Karpas-422 (cell line): ENCODE measurements around the gene SIAH1. TPM values are rescaled to one million over a fixed set of nuclear protein-coding genes. Genes with fewer than 3 reads are reported as not detected.
A peak's percentile ranks its signal among the peaks of the same experiment; 100 is the strongest.
"Not testable (repeated sequence)": the region's sequence is repeated elsewhere in the genome, so short reads cannot be mapped to it uniquely, and the experiment has no call there.

Experiments
- DNase-seq: peaks from one replicate; pipeline ENCODE4 v3.0.0-alpha.2; 2015
- H2AFZ ChIP-seq: fragments of 200-600 bp; sonication (generic); 2 replicates; pipeline ENCODE4 v1.6.1; 2014; ENCODE audit warnings: antibody characterized with exemption, low read length, mixed read lengths
- H3K27ac ChIP-seq: fragments of 200-600 bp; sonication (generic); 2 replicates; pipeline ENCODE4 v1.5.1; 2014; ENCODE audit warnings: mild to moderate bottlenecking, low read length, moderate library complexity
- H3K27me3 ChIP-seq: fragments of 200-600 bp; sonication (generic); 2 replicates; pipeline ENCODE4 v1.6.1; 2014; ENCODE audit warnings: low read length, mixed read lengths
- H3K36me3 ChIP-seq: fragments of 200-600 bp; sonication (generic); 2 replicates; pipeline ENCODE4 v1.6.1; 2014; ENCODE audit warnings: low read length, mixed read lengths; ENCODE audit not compliant: insufficient read depth
- H3K4me1 ChIP-seq: fragments of 200-600 bp; sonication (generic); 2 replicates; pipeline ENCODE4 v1.6.1; 2014; ENCODE audit warnings: mild to moderate bottlenecking, low read length, mixed read lengths
- H3K4me2 ChIP-seq: fragments of 200-600 bp; sonication (generic); 2 replicates; pipeline ENCODE4 v1.6.1; 2014; ENCODE audit warnings: low read length, low read depth, mild to moderate bottlenecking; ENCODE audit not compliant: poor library complexity, severe bottlenecking
- H3K4me3 ChIP-seq: fragments of 200-600 bp; sonication (generic); 2 replicates; pipeline ENCODE4 v1.5.1; 2014; ENCODE audit warnings: mild to moderate bottlenecking, antibody characterized with exemption, low read length, mixed read lengths
- H3K79me2 ChIP-seq: fragments of 200-600 bp; sonication (generic); 2 replicates; pipeline ENCODE4 v1.6.1; 2014; ENCODE audit warnings: mild to moderate bottlenecking, low read length, mixed read lengths
- H3K9ac ChIP-seq: fragments of 200-600 bp; sonication (generic); 2 replicates; pipeline ENCODE4 v1.6.0; 2014; ENCODE audit warnings: low read length
- H3K9me2 ChIP-seq: fragments of 200-600 bp; sonication (generic), shearing (Covaris generic); replicated peaks from 2 replicates; pipeline ENCODE4 v1.6.0; 2014; ENCODE audit warnings: mild to moderate bottlenecking, low read length, moderate library complexity; ENCODE audit not compliant: insufficient read depth
- H3K9me3 ChIP-seq: fragments of 300-700, 200-600 bp; sonication (generic); 2 replicates; pipeline ENCODE4 v1.6.1; 2014; ENCODE audit warnings: low read length, mixed read lengths
- H4K20me1 ChIP-seq: fragments of 200-600 bp; sonication (generic); 2 replicates; pipeline ENCODE4 v1.6.1; 2014; ENCODE audit warnings: mild to moderate bottlenecking, antibody characterized with exemption, low read length, low read depth; ENCODE audit not compliant: insufficient read depth
- total RNA-seq: library from RNA; depleted of rRNA; stranded (reverse); fragments of >200 nt; shearing (Covaris generic); gene quantifications from 2 replicates; pipeline ENCODE4 v1.2.3, GENCODE V29; 2014; ENCODE audit warnings: low replicate concordance

The SIAH1 gene
- total RNA-seq, 1 experiment from 2014 or later: 12.2 TPM

- peaks cover 33% of the 10 kb centered on the region for H3K4me1 ChIP-seq
- no peaks in the 10 kb centered on the region for H4K20me1 ChIP-seq
- DNase-seq: no peak
- no peaks in the 10 kb centered on the region for H3K9me2 ChIP-seq
- H3K4me3 ChIP-seq: no peak overlapping the region
- H3K9me3 ChIP-seq: no peaks in the 10 kb centered on the region
- H3K9ac ChIP-seq: no peak overlapping the region
- 0 out of 2 replicates have a peak overlapping the region, but pooled peaks have one; percentile 9 for H3K27ac ChIP-seq
- H3K79me2 ChIP-seq: peaks cover 61% of the 10 kb centered on the region
- no peak overlapping the region for H2AFZ ChIP-seq
- H3K27me3 ChIP-seq: no peaks in the 10 kb centered on the region
- H3K36me3 ChIP-seq: peaks cover 26% of the 10 kb centered on the region
- no peak overlapping the region for H3K4me2 ChIP-seq
These were observed 28.4 kb downstream of the SIAH1 start for GRCh38 chr16:48356633-48357376.

GRCh38 chr16:48354877-48355855 lies 30.0 kb downstream of the SIAH1 start:
- H2AFZ ChIP-seq: no peak overlapping the region
- H3K36me3 ChIP-seq: peaks cover 26% of the 10 kb centered on the region

GRCh38 chr16:48354385-48354784 lies 30.8 kb downstream of the SIAH1 start:
- H3K4me2 ChIP-seq, H3K9me2 ChIP-seq, H3K9ac ChIP-seq, H3K27me3 ChIP-seq, H4K20me1 ChIP-seq, H2AFZ ChIP-seq, H3K9me3 ChIP-seq, H3K27ac ChIP-seq, DNase-seq, H3K4me3 ChIP-seq: not testable (repeated sequence)
- peaks cover 29% of the 10 kb centered on the region for H3K36me3 ChIP-seq
- H3K79me2 ChIP-seq: peaks cover 39% of the 10 kb centered on the region
- H3K4me1 ChIP-seq: peaks cover 33% of the 10 kb centered on the region

More at GRCh38 chr16:48354877-48355855, 30.0 kb downstream of the SIAH1 start:
- Histone ChIP-seq H4K20me1 (no peaks in the 10 kb centered on the region), H3K4me1 (peaks cover 33% of the 10 kb centered on the region), H3K27me3 (no peaks in the 10 kb centered on the region), H3K79me2 (peaks cover 45% of the 10 kb centered on the region), H3K27ac (no peak overlapping the region), H3K9ac (no peak overlapping the region), H3K9me3 (no peaks in the 10 kb centered on the region), H3K4me3 (no peak overlapping the region), H3K9me2 (no peaks in the 10 kb centered on the region), H3K4me2 (no peak overlapping the region)
- no peak for DNase-seq

GRCh38 chr16:48353565-48354163 lies 31.5 kb downstream of the SIAH1 start:
- no peaks in the 10 kb centered on the region for H3K9me2 ChIP-seq
- no peak overlapping the region for H3K27ac ChIP-seq
- DNase-seq: peak; percentile 89
- no peak overlapping the region for H3K4me3 ChIP-seq
- H3K4me2 ChIP-seq: no peak overlapping the region
- no peaks in the 10 kb centered on the region for H4K20me1 ChIP-seq
- H3K27me3 ChIP-seq: no peaks in the 10 kb centered on the region
- no peak overlapping the region for H2AFZ ChIP-seq
- peaks cover 34% of the 10 kb centered on the region for H3K79me2 ChIP-seq
- peaks cover 32% of the 10 kb centered on the region for H3K36me3 ChIP-seq
- no peak overlapping the region for H3K9ac ChIP-seq
- H3K9me3 ChIP-seq: no peaks in the 10 kb centered on the region
- peaks cover 33% of the 10 kb centered on the region for H3K4me1 ChIP-seq

- no peak overlapping the region for H2AFZ ChIP-seq
- DNase-seq: no peak
- H3K4me3 ChIP-seq: no peak overlapping the region
- H3K79me2 ChIP-seq: peaks cover 26% of the 10 kb centered on the region
- no peaks in the 10 kb centered on the region for H3K27me3 ChIP-seq
- no peak overlapping the region for H3K9ac ChIP-seq
- H3K27ac ChIP-seq: no peak overlapping the region
- no peak overlapping the region for H3K4me2 ChIP-seq
- peaks cover 26% of the 10 kb centered on the region for H3K4me1 ChIP-seq
- no peaks in the 10 kb centered on the region for H3K9me3 ChIP-seq
- H4K20me1 ChIP-seq: no peaks in the 10 kb centered on the region
- H3K9me2 ChIP-seq: no peaks in the 10 kb centered on the region
- H3K36me3 ChIP-seq: peaks cover 29% of the 10 kb centered on the region
These were observed 32.4 kb downstream of the SIAH1 start for GRCh38 chr16:48352648-48353390.

GRCh38 chr16:48350736-48351135 lies 34.5 kb downstream of the SIAH1 start:
- H3K9ac ChIP-seq: no peak overlapping the region
- H3K9me3 ChIP-seq: no peaks in the 10 kb centered on the region
- no peak overlapping the region for H3K4me3 ChIP-seq
- no peaks in the 10 kb centered on the region for H4K20me1 ChIP-seq
- no peak overlapping the region for H3K27ac ChIP-seq
- peaks cover 27% of the 10 kb centered on the region; the same call in 1 of the 2 replicates for H3K36me3 ChIP-seq
- no peaks in the 10 kb centered on the region for H3K9me2 ChIP-seq
- H3K79me2 ChIP-seq: peaks cover 13% of the 10 kb centered on the region
- H3K4me1 ChIP-seq: peaks cover 5% of the 10 kb centered on the region
- H3K4me2 ChIP-seq: no peak overlapping the region
- no peak for DNase-seq
- H3K27me3 ChIP-seq: no peaks in the 10 kb centered on the region
- no peak overlapping the region for H2AFZ ChIP-seq

GRCh38 chr16:48347980-48348379 lies 37.2 kb downstream of the SIAH1 start:
- no peak overlapping the region for H3K4me2 ChIP-seq
- no peak overlapping the region for H3K9ac ChIP-seq
- H3K27ac ChIP-seq: no peak overlapping the region
- H3K27me3 ChIP-seq: no peaks in the 10 kb centered on the region
- no peaks in the 10 kb centered on the region for H4K20me1 ChIP-seq
- no peak for DNase-seq
- no peaks in the 10 kb centered on the region for H3K9me2 ChIP-seq
- H3K9me3 ChIP-seq: no peaks in the 10 kb centered on the region
- 0 out of 2 replicates have a peak, but pooled peaks cover 4% of the 10 kb centered on the region for H3K79me2 ChIP-seq
- H3K4me1 ChIP-seq: no peaks in the 10 kb centered on the region
- H3K4me3 ChIP-seq: no peak overlapping the region
- H3K36me3 ChIP-seq: peaks cover 18% of the 10 kb centered on the region; the same call in 1 of the 2 replicates
- H2AFZ ChIP-seq: no peak overlapping the region
